Measurements from ENCODE around the gene SUN2.

SUN2 gene

DNA sequence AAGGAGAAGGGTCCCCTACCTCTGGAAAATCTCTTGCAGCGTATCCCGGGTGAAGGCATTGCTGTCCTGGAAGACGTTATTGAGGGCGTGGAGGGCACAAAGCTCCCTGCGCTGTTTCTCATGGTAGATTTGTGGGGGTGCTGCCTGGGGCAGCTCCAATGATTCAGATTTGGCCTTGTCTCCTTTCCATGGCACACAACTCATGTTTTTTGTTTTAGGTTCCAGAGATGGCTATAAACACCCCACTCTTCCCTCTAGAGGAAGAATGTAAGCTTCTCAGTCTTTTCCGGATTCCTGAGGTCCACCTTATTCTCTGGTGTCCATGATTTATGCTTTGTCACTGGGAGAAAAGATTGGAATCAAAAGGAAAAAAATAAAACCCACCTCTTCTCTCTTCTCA, 56.0 kb downstream of the SUN2 start:
- no peaks in the 10 kb centered on the region for H3K27me3 Mint-ChIP-seq
- DNase-seq (ENCODE audit: low spot score in 2 of 2) (no peak), ATAC-seq (replicated peaks; ENCODE audit: extremely low read depth, poor library complexity, severe bottlenecking) (no peak)
- H3K4me3 Mint-ChIP-seq = peak overlapping the region; percentile 87
- peaks cover 30% of the 10 kb centered on the region for H3K36me3 Mint-ChIP-seq (ENCODE audit: insufficient read depth)
- H3K27ac Mint-ChIP-seq (ENCODE audit: low read depth) = peak overlapping the region; percentile 99
- no peaks in the 10 kb centered on the region for H3K9me3 Mint-ChIP-seq
- H3K4me1 Mint-ChIP-seq = peaks cover 50% of the 10 kb centered on the region

DNA sequence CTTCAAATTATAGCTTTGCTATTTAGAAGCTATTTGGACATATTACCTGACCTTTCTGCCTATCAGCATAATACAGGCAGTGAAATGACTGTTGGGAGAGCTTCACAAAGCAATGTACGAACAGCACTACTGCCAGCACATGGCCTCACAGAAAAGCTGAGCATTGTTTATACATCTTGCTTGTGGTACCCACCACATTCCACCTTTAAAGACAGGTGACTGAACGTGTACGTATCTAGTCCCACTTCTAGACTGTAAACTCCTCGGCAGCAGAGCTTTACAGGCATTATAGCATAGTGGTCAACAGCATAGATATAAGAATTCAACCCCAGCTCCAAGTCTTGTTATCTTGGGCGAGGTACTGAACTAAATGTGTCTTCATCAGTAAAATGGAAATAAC, 56.7 kb downstream of the SUN2 start:
- DNase-seq (ENCODE audit: low spot score in 2 of 2) (no peak), ATAC-seq (replicated peaks; ENCODE audit: extremely low read depth, poor library complexity, severe bottlenecking) (no peak)
- peak overlapping the region; percentile 87 for H3K4me3 Mint-ChIP-seq
- peak overlapping the region; percentile 99 for H3K27ac Mint-ChIP-seq (ENCODE audit: low read depth)
- H3K36me3 Mint-ChIP-seq (ENCODE audit: insufficient read depth) = peaks cover 30% of the 10 kb centered on the region
- peaks cover 50% of the 10 kb centered on the region for H3K4me1 Mint-ChIP-seq
- no peaks in the 10 kb centered on the region for H3K9me3 Mint-ChIP-seq
- no peaks in the 10 kb centered on the region for H3K27me3 Mint-ChIP-seq

DNA sequence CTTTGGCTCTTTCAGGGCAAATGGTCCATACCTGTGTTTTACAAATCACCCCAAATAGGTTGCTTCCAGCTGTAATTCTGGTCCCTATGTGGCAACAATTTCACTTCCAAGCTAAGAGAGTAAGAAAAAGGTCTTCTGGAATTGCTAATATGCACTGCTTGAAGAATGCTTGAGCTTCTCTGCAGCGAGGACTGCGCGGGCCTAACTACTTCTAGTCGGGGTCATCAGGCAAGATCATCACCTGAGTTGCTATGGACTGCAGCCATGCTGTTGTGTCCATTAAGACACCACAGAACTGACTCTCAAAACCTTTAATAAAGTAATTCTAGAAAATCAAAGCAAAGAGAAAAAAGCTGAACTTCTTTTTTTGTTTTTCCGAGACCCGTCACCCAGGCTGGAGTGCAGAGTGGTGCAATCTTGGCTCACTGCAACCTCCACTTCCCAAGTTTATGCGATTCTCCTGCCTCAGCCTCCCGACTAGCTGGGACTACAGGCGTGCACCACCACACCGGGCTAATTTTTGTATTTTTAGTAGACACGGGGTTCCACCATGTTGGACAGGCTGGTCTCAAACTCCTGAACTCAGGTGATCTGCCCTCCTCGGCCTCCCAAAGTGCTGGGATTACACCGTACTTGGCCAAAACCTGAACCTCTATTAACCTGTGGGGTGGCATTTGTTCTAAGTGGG, 57.2 kb downstream of the SUN2 start:
- DNase-seq (ENCODE audit: low spot score in 2 of 2) (no peak), ATAC-seq (replicated peaks; ENCODE audit: extremely low read depth, poor library complexity, severe bottlenecking) (no peak)
- Mint-ChIP-seq H3K4me3 (peak overlapping the region; percentile 87), H3K36me3 (ENCODE audit: insufficient read depth) (peaks cover 32% of the 10 kb centered on the region), H3K9me3 (no peaks in the 10 kb centered on the region), H3K27me3 (no peaks in the 10 kb centered on the region), H3K27ac (ENCODE audit: low read depth) (peak overlapping the region; percentile 99), H3K4me1 (peaks cover 54% of the 10 kb centered on the region)

DNA sequence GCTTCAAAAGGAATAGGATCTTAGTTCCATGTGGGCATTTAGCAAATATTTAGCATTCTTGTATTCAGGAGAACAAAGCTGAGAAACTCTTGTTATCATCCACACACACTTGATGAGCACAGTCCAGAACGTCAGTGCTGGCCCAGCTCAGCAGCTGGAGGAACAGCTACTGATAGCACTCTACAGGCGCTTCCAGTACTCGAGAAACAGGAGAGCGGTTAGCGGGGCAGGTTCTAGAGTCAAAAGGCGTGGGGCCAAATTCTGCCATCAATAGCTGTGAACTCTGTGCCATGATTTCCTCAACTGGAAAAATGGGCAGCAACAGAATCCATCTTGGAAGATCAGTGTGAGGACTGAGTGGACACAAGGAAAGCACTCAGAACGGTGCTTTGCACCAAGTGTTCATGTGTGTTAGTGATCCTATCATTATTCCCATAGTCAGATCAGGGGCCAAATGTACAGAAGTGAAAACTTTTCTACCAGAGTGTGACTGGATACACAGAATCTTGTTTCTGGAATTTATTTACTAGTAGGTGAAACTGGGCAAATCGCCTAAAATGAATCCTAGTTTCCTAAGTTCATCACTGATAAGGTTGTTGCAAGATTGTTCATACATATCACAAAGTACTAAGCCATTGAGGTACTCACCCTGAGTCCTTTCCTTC, 58.2 kb downstream of the SUN2 start:
- Mint-ChIP-seq H3K36me3 (ENCODE audit: insufficient read depth) (peaks cover 34% of the 10 kb centered on the region), H3K9me3 (no peaks in the 10 kb centered on the region), H3K27ac (ENCODE audit: low read depth) (peak overlapping the region; percentile 17), H3K27me3 (no peaks in the 10 kb centered on the region), H3K4me3 (peak overlapping the region; percentile 46), H3K4me1 (peaks cover 61% of the 10 kb centered on the region)
- DNase-seq (ENCODE audit: low spot score in 2 of 2) = no peak
- no peak for ATAC-seq (replicated peaks; ENCODE audit: extremely low read depth, poor library complexity, severe bottlenecking)

DNA sequence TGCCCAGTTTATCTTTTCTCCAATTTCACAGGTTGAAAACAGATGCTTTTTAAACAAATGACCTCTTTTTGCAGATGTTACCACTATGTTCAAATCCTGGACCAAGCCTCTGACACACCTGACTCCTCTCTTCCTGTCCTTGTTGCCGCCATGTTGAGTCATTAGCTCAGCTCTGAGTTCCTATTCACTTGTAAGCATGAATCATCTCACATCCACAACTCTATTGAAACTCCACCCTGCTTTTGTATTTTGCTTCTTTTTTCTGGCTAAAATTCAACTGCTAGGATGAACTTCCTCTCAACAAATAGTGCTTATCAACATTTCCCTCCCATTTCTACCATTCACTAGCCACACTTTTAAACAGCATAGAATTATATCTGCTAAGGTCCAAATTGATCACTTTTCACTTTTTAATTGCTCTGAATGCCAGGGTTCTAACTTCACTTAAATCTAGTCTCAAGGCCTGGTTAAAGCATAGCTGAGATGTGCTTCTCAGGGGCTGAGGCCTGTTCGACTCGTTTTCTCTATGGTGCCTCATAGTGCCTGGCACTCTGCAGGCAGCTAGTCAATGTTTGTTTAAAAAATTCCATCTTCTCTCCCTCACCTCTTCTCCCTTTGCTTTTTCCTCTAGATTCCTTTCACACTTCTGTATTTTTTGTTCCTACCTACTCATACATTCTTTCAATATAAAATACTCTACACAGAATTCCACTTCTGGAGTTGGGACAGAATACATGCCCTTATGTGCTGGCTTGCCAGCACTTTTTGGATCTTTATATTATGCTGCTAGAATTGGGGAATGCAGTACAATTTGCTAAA, 59.0 kb downstream of the SUN2 start:
- peak overlapping the region; percentile 46 for H3K4me3 Mint-ChIP-seq
- H3K27ac Mint-ChIP-seq (ENCODE audit: low read depth) = peak overlapping the region; percentile 17
- ATAC-seq (replicated peaks; ENCODE audit: extremely low read depth, poor library complexity, severe bottlenecking) = no peak
- no peak for DNase-seq (ENCODE audit: low spot score in 2 of 2)
- no peaks in the 10 kb centered on the region for H3K9me3 Mint-ChIP-seq
- peaks cover 36% of the 10 kb centered on the region for H3K36me3 Mint-ChIP-seq (ENCODE audit: insufficient read depth)
- H3K4me1 Mint-ChIP-seq = peaks cover 61% of the 10 kb centered on the region
- no peaks in the 10 kb centered on the region for H3K27me3 Mint-ChIP-seq

DNA sequence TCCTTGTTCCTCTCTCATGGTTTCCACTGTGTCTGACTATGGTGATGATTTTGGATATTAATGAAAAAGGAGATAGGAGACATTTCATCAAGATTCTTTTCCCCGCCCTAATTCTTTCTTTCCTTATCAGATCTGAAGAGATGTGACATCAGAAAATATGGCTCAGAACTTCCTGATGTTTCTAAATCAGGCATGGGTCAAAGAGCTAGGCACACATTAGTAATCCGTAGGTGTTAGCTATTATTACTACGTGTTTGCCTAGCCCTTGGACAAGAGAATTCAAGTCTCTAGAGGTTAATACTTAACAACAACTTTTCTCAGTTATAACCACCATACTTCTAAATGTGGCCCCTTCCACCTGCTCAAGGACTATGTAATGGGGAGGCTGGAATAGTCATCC, 60.9 kb downstream of the SUN2 start:
- H3K36me3 Mint-ChIP-seq (ENCODE audit: insufficient read depth) = peaks cover 24% of the 10 kb centered on the region
- no peak for ATAC-seq (replicated peaks; ENCODE audit: extremely low read depth, poor library complexity, severe bottlenecking)
- peaks cover 47% of the 10 kb centered on the region for H3K4me1 Mint-ChIP-seq
- H3K27ac Mint-ChIP-seq (ENCODE audit: low read depth) = peak overlapping the region; percentile 72
- no peaks in the 10 kb centered on the region for H3K9me3 Mint-ChIP-seq
- no peak overlapping the region for H3K4me3 Mint-ChIP-seq
- DNase-seq (ENCODE audit: low spot score in 2 of 2) = no peak
- H3K27me3 Mint-ChIP-seq = no peaks in the 10 kb centered on the region

DNA sequence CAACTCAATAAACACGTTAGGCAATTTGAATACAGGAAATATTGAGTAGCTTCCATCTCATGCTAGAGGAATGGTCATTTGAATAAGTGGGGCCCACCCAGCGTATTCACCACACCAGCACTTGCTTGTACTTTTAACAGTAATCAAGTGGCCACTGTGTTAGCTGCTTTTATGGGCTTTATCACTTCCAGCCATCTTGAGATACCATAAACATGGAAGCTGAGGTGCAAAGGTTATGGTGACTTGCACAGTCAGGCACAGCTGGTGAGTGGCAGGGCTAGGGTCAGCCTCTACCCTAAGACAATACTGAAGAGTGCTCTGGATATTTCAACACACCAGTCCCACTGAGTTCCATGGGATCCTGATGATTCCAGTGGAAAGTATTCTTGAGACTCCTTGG, 61.7 kb downstream of the SUN2 start:
- peaks cover 38% of the 10 kb centered on the region for H3K4me1 Mint-ChIP-seq
- peaks cover 27% of the 10 kb centered on the region for H3K36me3 Mint-ChIP-seq (ENCODE audit: insufficient read depth)
- DNase-seq (ENCODE audit: low spot score in 2 of 2) = no peak
- H3K9me3 Mint-ChIP-seq = no peaks in the 10 kb centered on the region
- no peaks in the 10 kb centered on the region for H3K27me3 Mint-ChIP-seq
- ATAC-seq (replicated peaks; ENCODE audit: extremely low read depth, poor library complexity, severe bottlenecking) = no peak
- H3K4me3 Mint-ChIP-seq = no peak overlapping the region
- peak overlapping the region; percentile 11 for H3K27ac Mint-ChIP-seq (ENCODE audit: low read depth)

DNA sequence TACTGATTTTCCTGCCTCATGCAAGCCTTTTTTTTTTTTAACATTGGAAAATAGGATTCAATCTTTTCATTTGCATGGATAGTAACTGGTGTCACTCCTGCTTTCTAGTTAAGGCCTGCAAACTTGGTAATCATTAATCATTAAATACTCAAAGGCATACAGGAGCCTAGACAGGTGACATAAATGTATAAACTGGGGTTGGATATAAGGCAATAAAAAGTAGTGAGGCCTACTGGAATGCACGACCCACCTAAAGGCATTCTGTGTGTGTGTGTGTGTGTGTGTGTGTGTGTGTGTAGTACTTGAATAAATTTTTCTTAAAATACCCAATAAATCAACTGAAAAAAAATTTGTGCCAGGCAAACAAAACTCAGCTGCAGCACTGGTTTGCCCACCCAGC, 66.1 kb downstream of the SUN2 start:
- DNase-seq (ENCODE audit: low spot score in 2 of 2) = no peak
- peaks cover 10% of the 10 kb centered on the region for H3K4me1 Mint-ChIP-seq
- no peak overlapping the region for H3K4me3 Mint-ChIP-seq
- H3K27ac Mint-ChIP-seq (ENCODE audit: low read depth) = peak overlapping the region; percentile 44
- H3K36me3 Mint-ChIP-seq (ENCODE audit: insufficient read depth) = peaks cover 44% of the 10 kb centered on the region
- H3K27me3 Mint-ChIP-seq = no peaks in the 10 kb centered on the region
- H3K9me3 Mint-ChIP-seq = no peaks in the 10 kb centered on the region
- ATAC-seq (replicated peaks; ENCODE audit: extremely low read depth, poor library complexity, severe bottlenecking) = no peak

DNA sequence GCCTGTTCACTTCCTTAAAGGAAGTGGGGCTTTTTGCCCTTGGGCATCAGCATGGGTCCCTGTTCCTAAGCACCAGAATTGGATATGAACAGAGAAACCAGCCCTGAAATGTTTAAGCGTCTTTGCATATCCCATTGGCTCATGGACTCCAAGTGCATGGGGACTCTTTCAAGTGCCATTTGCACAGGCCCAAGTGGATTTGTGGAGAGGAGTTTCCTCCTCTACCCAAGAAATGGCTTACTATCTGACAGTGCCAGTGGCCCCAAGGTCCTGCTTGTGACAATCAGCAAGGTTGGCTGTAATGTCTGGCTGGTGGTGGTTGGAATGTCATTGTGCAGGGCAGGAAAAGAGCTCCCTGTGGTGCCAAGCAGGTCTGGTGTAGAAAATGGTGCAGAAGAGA, 70.0 kb downstream of the SUN2 start:
- no peaks in the 10 kb centered on the region for H3K9me3 Mint-ChIP-seq
- no peak overlapping the region for H3K27ac Mint-ChIP-seq (ENCODE audit: low read depth)
- no peak for ATAC-seq (replicated peaks; ENCODE audit: extremely low read depth, poor library complexity, severe bottlenecking)
- no peaks in the 10 kb centered on the region for H3K27me3 Mint-ChIP-seq
- H3K36me3 Mint-ChIP-seq (ENCODE audit: insufficient read depth) = peaks cover 53% of the 10 kb centered on the region
- DNase-seq (ENCODE audit: low spot score in 2 of 2) = no peak
- H3K4me3 Mint-ChIP-seq = no peak overlapping the region
- peaks cover 16% of the 10 kb centered on the region for H3K4me1 Mint-ChIP-seq

DNA sequence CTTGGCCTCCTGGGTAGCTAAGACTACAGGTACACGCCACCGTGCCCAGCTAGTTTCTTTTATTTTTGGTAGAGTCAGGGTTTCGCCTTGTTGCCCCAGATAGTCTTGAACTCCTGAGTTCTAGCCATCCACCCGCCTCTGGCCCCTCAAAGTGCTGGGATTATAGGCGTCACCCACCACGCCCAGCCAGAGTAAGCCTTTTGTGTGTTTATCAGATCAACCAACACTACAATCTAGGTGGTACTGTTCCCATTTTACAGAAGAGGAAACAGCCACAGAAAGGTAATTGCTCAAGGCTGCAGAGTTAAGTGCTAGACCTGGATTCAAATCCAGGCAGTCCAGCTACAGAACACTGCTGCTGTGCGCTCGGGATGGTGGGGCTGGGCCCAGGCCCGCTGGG, 70.9 kb downstream of the SUN2 start:
- ATAC-seq (replicated peaks; ENCODE audit: extremely low read depth, poor library complexity, severe bottlenecking) = no peak
- Mint-ChIP-seq H3K27ac (ENCODE audit: low read depth) (no peak overlapping the region), H3K27me3 (no peaks in the 10 kb centered on the region), H3K4me3 (no peak overlapping the region), H3K36me3 (ENCODE audit: insufficient read depth) (peaks cover 52% of the 10 kb centered on the region), H3K9me3 (no peaks in the 10 kb centered on the region), H3K4me1 (peaks cover 16% of the 10 kb centered on the region)
- DNase-seq (ENCODE audit: low spot score in 2 of 2) = no peak

Measured in central memory CD8-positive, alpha-beta T cell (primary cell).